ENCODE data around the gene CD99. TPM values are rescaled to one million over a fixed set of nuclear protein-coding genes. Genes with fewer than 3 reads are reported as not detected.

CD99 gene
- total and polyA plus RNA-seq, 2 of the 13 experiments (the other 11 are each of a cell fraction or from before 2014, with no cell fraction given) = 78.8 to 111 TPM

GRCh38 chrX:2656257-2656836, 34.7 kb upstream of the CD99 start (continued):
- TF ChIP-seq KIAA2018 (CRISPR knock-in tag; IDR thresholded peaks at IDR 0.05; ENCODE audit: borderline replicate concordance) (no peak), RBM22 (optimal IDR thresholded peaks at IDR 0.05; ENCODE audit: low read length) (no peak), BRD4 (CRISPR knock-in tag; IDR thresholded peaks at IDR 0.05) (no peak), ZMYM4 (CRISPR knock-in tag; IDR thresholded peaks at IDR 0.05) (no peak), ZNF891 (CRISPR knock-in tag; IDR thresholded peaks at IDR 0.05) (no peak), TOPORS (CRISPR knock-in tag; IDR thresholded peaks at IDR 0.05) (no peak), ZNF737 (CRISPR knock-in tag; IDR thresholded peaks at IDR 0.05; ENCODE audit: borderline replicate concordance) (no peak), ZFAT (CRISPR knock-in tag; conservative IDR thresholded peaks at IDR 0.05) (no peak), KDM5A (IDR thresholded peaks at IDR 0.05; ENCODE audit: borderline replicate concordance, low read length) (no peak), ZNF260 (CRISPR knock-in tag; IDR thresholded peaks at IDR 0.05; ENCODE audit: borderline replicate concordance, low read depth) (no peak), SMARCE1 (IDR thresholded peaks at IDR 0.05; ENCODE audit: borderline replicate concordance) (no peak)
- TF ChIP-seq, protein P1, sequence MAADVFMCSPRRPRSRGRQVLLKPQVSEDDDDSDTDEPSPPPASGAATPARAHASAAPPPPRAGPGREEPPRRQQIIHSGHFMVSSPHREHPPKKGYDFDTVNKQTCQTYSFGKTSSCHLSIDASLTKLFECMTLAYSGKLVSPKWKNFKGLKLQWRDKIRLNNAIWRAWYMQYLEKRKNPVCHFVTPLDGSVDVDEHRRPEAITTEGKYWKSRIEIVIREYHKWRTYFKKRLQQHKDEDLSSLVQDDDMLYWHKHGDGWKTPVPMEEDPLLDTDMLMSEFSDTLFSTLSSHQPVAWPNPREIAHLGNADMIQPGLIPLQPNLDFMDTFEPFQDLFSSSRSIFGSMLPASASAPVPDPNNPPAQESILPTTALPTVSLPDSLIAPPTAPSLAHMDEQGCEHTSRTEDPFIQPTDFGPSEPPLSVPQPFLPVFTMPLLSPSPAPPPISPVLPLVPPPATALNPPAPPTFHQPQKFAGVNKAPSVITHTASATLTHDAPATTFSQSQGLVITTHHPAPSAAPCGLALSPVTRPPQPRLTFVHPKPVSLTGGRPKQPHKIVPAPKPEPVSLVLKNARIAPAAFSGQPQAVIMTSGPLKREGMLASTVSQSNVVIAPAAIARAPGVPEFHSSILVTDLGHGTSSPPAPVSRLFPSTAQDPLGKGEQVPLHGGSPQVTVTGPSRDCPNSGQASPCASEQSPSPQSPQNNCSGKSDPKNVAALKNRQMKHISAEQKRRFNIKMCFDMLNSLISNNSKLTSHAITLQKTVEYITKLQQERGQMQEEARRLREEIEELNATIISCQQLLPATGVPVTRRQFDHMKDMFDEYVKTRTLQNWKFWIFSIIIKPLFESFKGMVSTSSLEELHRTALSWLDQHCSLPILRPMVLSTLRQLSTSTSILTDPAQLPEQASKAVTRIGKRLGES (CRISPR knock-in tag; IDR thresholded peaks at IDR 0.05; ENCODE audit: borderline replicate concordance) = no peak
- TF ChIP-seq, protein P2, sequence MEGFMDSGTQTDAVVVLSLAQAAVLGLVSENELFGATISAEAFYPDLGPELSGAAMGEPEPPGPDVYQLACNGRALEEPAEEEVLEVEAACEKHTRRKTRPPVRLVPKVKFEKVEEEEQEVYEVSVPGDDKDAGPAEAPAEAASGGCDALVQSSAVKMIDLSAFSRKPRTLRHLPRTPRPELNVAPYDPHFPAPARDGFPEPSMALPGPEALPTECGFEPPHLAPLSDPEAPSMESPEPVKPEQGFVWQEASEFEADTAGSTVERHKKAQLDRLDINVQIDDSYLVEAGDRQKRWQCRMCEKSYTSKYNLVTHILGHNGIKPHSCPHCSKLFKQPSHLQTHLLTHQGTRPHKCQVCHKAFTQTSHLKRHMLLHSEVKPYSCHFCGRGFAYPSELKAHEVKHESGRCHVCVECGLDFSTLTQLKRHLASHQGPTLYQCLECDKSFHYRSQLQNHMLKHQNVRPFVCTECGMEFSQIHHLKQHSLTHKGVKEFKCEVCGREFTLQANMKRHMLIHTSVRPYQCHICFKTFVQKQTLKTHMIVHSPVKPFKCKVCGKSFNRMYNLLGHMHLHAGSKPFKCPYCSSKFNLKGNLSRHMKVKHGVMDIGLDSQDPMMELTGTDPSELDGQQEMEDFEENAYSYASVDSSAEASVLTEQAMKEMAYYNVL (CRISPR knock-in tag; IDR thresholded peaks at IDR 0.05; ENCODE audit: borderline replicate concordance) = peak; percentile 81; the same call in 1 of the 2 replicates
- TF ChIP-seq, protein P3, sequence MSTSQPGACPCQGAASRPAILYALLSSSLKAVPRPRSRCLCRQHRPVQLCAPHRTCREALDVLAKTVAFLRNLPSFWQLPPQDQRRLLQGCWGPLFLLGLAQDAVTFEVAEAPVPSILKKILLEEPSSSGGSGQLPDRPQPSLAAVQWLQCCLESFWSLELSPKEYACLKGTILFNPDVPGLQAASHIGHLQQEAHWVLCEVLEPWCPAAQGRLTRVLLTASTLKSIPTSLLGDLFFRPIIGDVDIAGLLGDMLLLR (CRISPR knock-in tag; IDR thresholded peaks at IDR 0.05) = no peak

All from HepG2 (cell line).